Hepatocyte (in vitro differentiated cells): ENCODE data around the gene TRIM4. TPM values are rescaled to one million over a fixed set of nuclear protein-coding genes. Genes with fewer than 3 reads are reported as not detected.

Source experiments
- DNase-seq: peaks from one replicate; pipeline ENCODE4 v3.0.0-alpha.2; 2016; ENCODE audit warnings: low spot score
- H2AFZ ChIP-seq: fragments of 200-600 bp; sonication (generic); 2 replicates; pipeline ENCODE4 v1.6.0; 2016; ENCODE audit warnings: antibody characterized with exemption, mild to moderate bottlenecking
- H3K27ac ChIP-seq: fragments of 200-600 bp; sonication (generic); 2 replicates; pipeline ENCODE4 v1.5.1; 2016; ENCODE audit warnings: mild to moderate bottlenecking
- H3K27me3 ChIP-seq: fragments of 200-600 bp; sonication (generic); 2 replicates; pipeline ENCODE4 v1.6.1; 2016
- H3K36me3 ChIP-seq: fragments of 200-600 bp; sonication (generic); replicated peaks from 2 replicates; pipeline ENCODE4 v1.5.1; 2016; ENCODE audit warnings: low read depth; ENCODE audit not compliant: insufficient read depth
- H3K4me1 ChIP-seq: fragments of 200-600 bp; sonication (generic); 2 replicates; pipeline ENCODE4 v1.5.1; 2016; ENCODE audit warnings: mild to moderate bottlenecking, moderate library complexity; ENCODE audit not compliant: insufficient read depth
- H3K4me2 ChIP-seq: fragments of 200-600 bp; sonication (generic); 2 replicates; pipeline ENCODE4 v1.6.0; 2016
- H3K4me3 ChIP-seq: fragments of 200-600 bp; sonication (generic); 2 replicates; pipeline ENCODE4 v1.5.1; 2016; ENCODE audit warnings: mild to moderate bottlenecking
- H3K79me2 ChIP-seq: fragments of 200-600 bp; sonication (generic); 2 replicates; pipeline ENCODE4 v1.6.0; 2017; ENCODE audit warnings: mild to moderate bottlenecking
- H3K9me2 ChIP-seq: fragments of 200-600 bp; sonication (generic); replicated peaks from 2 replicates; pipeline ENCODE4 v1.6.0; 2017; ENCODE audit warnings: mild to moderate bottlenecking; ENCODE audit not compliant: insufficient read depth
- H3K9me3 ChIP-seq: fragments of 200-600 bp; sonication (generic); 2 replicates; pipeline ENCODE4 v1.5.1; 2016; ENCODE audit warnings: low read depth, mild to moderate bottlenecking
- H4K20me1 ChIP-seq: fragments of 200-600 bp; sonication (generic); 2 replicates; pipeline ENCODE4 v1.6.0; 2016; ENCODE audit warnings: mild to moderate bottlenecking; ENCODE audit not compliant: insufficient read depth, poor library complexity, severe bottlenecking
- CTCF ChIP-seq: fragments of 200-600 bp; sonication (generic); IDR thresholded peaks from 2 replicates; pipeline ENCODE4 v1.5.1; 2016; ENCODE audit warnings: antibody characterized with exemption, mild to moderate bottlenecking; ENCODE audit not compliant: poor library complexity
- EZH2 ChIP-seq: fragments of 200-600 bp; sonication (generic); IDR thresholded peaks from 2 replicates; pipeline ENCODE4 v1.6.1; 2016; ENCODE audit warnings: antibody characterized with exemption, mild to moderate bottlenecking, borderline replicate concordance
- EZH2phosphoT487 ChIP-seq: fragments of 200-600 bp; sonication (generic); IDR thresholded peaks from one replicate; pipeline ENCODE4 v1.6.1; 2018; ENCODE audit warnings: antibody characterized with exemption, mild to moderate bottlenecking, low read depth, moderate library complexity; ENCODE audit not compliant: unreplicated experiment, severe bottlenecking
- WGBS: methylation state at CpG from one replicate; pipeline ENCODE4 v1.1.6; 2016; ENCODE audit warnings: low lambda C conversion rate; ENCODE audit errors: missing lambda C conversion rate; 5-methylcytosine and 5-hydroxymethylcytosine counted together
- polyA plus RNA-seq: library from polyadenylated mRNA; unstranded; fragments of >200 nt; fragmentation: Nextera tagmentation; extraction: Ambion mirVana; gene quantifications from 2 replicates; pipeline ENCODE4 v1.2.1, GENCODE V29; 2016
- total RNA-seq: library from RNA; depleted of rRNA; stranded (reverse); fragments of >200 nt; gene quantifications from 2 replicates; pipeline ENCODE4 v1.2.3, GENCODE V29; 2014

The TRIM4 gene
- total and polyA plus RNA-seq, 2 experiments from 2014 or later = 1.5 to 2.7 TPM

GRCh38 chr7:99920149-99920548 lies 819 bp upstream of the TRIM4 start:
- DNase-seq = no peak
- no peaks in the 10 kb centered on the region for H3K4me1 ChIP-seq
- H3K4me2 ChIP-seq = no peak overlapping the region
- no peaks in the 10 kb centered on the region for H3K36me3 ChIP-seq
- 85% methylated on average over 3 of the region's 3 CpGs for WGBS
- H3K4me3 ChIP-seq = no peak overlapping the region
- H3K27ac ChIP-seq = no peak overlapping the region
- H3K79me2 ChIP-seq = no peaks in the 10 kb centered on the region
- H4K20me1 ChIP-seq = no peaks in the 10 kb centered on the region
- H2AFZ ChIP-seq = no peak overlapping the region
- TF ChIP-seq EZH2 (no peak), CTCF (no peak), EZH2phosphoT487 (no peak)
- H3K9me2 ChIP-seq = no peaks in the 10 kb centered on the region
- H3K9me3 ChIP-seq = no peaks in the 10 kb centered on the region
- H3K27me3 ChIP-seq = peaks cover under 1% of the 10 kb centered on the region

GRCh38 chr7:99919814-99920112 lies 433 bp upstream of the TRIM4 start:
- TF ChIP-seq EZH2phosphoT487 = no peak
- no peak for TF ChIP-seq EZH2
- no peak for TF ChIP-seq CTCF
- Histone ChIP-seq H3K27me3 (peaks cover 3% of the 10 kb centered on the region), H3K9me3 (no peaks in the 10 kb centered on the region), H4K20me1 (no peaks in the 10 kb centered on the region), H3K36me3 (no peaks in the 10 kb centered on the region), H3K4me3 (no peak overlapping the region), H3K9me2 (no peaks in the 10 kb centered on the region), H3K4me1 (no peaks in the 10 kb centered on the region), H3K79me2 (no peaks in the 10 kb centered on the region), H2AFZ (no peak overlapping the region), H3K27ac (no peak overlapping the region), H3K4me2 (no peak overlapping the region)
- DNase-seq = no peak
- WGBS = 92% methylated on average over 4 of the region's 4 CpGs

- no peak for DNase-seq
- WGBS = 94% methylated on average over 2 of the region's 2 CpGs
- no peak overlapping the region for H3K27ac ChIP-seq
- no peak for TF ChIP-seq EZH2
- no peak for TF ChIP-seq EZH2phosphoT487
- no peak for TF ChIP-seq CTCF
- H3K4me3 ChIP-seq = no peak overlapping the region
- no peak overlapping the region for H2AFZ ChIP-seq
- H3K4me1 ChIP-seq = no peaks in the 10 kb centered on the region
- H3K9me3 ChIP-seq = no peaks in the 10 kb centered on the region
- H4K20me1 ChIP-seq = no peaks in the 10 kb centered on the region
- no peak overlapping the region for H3K4me2 ChIP-seq
- peaks cover 6% of the 10 kb centered on the region for H3K27me3 ChIP-seq
- H3K9me2 ChIP-seq = no peaks in the 10 kb centered on the region
- H3K36me3 ChIP-seq = no peaks in the 10 kb centered on the region
- no peaks in the 10 kb centered on the region for H3K79me2 ChIP-seq
Measured at GRCh38 chr7:99910976-99911375, 8.4 kb downstream of the TRIM4 start.

- 92% methylated on average over 10 of the region's 10 CpGs for WGBS
- TF ChIP-seq CTCF = no peak
- no peak for TF ChIP-seq EZH2
- TF ChIP-seq EZH2phosphoT487 = no peak
- H3K9me3 ChIP-seq = no peaks in the 10 kb centered on the region
- H3K27ac ChIP-seq = no peak overlapping the region
- H3K36me3 ChIP-seq = no peaks in the 10 kb centered on the region
- H3K9me2 ChIP-seq = no peaks in the 10 kb centered on the region
- no peaks in the 10 kb centered on the region for H3K27me3 ChIP-seq
- H4K20me1 ChIP-seq = no peaks in the 10 kb centered on the region
- no peaks in the 10 kb centered on the region for H3K79me2 ChIP-seq
- no peak overlapping the region for H3K4me2 ChIP-seq
- no peak overlapping the region for H2AFZ ChIP-seq
- H3K4me1 ChIP-seq = peaks cover 3% of the 10 kb centered on the region
- no peak for DNase-seq
- H3K4me3 ChIP-seq = no peak overlapping the region
Measured at GRCh38 chr7:99901581-99901980, 17.7 kb downstream of the TRIM4 start.
